ENCODE measurements around the gene BRI3.
A peak's percentile ranks its signal among the peaks of the same experiment; 100 is the strongest.

Gene BRI3

DNA sequence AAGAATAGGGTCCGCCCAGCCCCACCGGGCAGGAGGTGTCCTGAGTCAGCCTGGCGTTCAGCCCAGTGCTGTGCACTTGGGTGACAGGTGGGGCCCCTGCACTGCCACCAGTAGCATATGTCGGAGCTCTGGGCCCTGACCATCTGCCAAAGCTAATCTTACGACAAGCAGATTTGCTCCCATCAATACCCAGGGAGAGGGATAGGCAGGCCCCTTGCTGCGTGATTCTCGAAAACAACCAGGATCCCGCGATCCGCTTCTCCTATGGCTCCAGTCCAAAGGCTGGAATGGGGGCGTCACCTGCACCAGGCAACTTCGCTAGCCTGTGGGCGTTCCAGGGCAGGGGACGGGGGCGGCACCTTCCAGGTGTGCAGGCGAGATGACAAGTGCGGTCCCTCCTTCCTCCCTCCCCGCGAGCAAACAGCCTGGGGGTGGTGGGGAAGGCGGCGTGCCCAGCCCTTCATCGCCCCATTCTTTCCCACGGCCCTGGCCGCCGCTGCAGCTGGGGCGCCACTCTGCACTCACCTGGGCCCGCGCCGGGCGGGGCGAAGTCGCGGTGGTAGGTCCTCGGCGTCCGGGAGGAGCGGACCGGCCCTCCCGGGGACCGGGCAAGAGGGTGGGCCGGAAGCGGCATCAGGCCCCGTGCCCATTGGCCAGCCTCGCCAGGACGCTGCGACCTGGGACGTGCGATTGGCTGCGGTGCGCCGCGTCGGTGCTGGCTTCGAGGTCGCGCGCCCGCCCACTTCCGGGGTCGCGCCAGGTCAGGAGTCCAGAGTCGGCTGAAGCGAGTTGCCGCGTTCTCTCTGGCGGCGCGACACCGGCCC lies 29.7 kb upstream of the BRI3 start, which contains the start of gene TECPR1:
TECPR1 (minus strand) TSS at position 632 of the 824 bp plus-strand sequence. CDS start 6,086 bp downstream, outside the sequence.
- peak within 1 kb of the TSS; percentile 92 to 95 for H3K4me3 ChIP-seq (replicated peaks in 1 of 2; ENCODE audit: low read depth in 2 of 2, low read length in 2 of 2)
- TF ChIP-seq, protein P1, sequence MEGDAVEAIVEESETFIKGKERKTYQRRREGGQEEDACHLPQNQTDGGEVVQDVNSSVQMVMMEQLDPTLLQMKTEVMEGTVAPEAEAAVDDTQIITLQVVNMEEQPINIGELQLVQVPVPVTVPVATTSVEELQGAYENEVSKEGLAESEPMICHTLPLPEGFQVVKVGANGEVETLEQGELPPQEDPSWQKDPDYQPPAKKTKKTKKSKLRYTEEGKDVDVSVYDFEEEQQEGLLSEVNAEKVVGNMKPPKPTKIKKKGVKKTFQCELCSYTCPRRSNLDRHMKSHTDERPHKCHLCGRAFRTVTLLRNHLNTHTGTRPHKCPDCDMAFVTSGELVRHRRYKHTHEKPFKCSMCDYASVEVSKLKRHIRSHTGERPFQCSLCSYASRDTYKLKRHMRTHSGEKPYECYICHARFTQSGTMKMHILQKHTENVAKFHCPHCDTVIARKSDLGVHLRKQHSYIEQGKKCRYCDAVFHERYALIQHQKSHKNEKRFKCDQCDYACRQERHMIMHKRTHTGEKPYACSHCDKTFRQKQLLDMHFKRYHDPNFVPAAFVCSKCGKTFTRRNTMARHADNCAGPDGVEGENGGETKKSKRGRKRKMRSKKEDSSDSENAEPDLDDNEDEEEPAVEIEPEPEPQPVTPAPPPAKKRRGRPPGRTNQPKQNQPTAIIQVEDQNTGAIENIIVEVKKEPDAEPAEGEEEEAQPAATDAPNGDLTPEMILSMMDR (IDR thresholded peaks at IDR 0.05; ENCODE audit: low read depth, low read length), result no peak
- DNase-seq (ENCODE audit: low read depth in 2 of 2), result peak; percentile 87 to 93

GRCh38 chr7:98252425-98253054 lies 28.9 kb upstream of the BRI3 start:
- peak in 1 of 2 donors; percentile 12 for DNase-seq (ENCODE audit: low read depth in 2 of 2)
- peak overlapping the region; percentile 92 to 95 for H3K4me3 ChIP-seq (replicated peaks in 1 of 2; ENCODE audit: low read depth in 2 of 2, low read length in 2 of 2)
- TF ChIP-seq, protein P1 (IDR thresholded peaks at IDR 0.05; ENCODE audit: low read depth, low read length), result no peak

DNA sequence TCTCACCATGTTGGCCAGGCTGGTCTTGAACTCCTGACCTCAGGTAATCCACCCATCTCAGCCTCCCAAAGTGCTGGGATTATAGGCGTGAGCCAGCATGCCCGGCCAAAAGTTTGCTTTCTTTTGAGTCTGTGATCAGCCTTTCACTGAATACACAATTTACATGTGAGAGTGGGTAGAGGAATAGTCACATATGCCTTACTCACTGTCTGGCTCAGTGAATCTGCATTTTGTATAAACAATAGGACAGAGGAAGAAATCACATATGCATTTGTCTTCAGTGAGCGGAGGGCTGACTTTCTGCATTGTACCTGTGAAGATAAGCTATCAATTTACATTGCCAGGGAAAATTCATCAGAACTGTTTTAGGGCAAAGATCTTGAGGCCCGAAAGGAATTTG lies 27.0 kb upstream of the BRI3 start:
- TF ChIP-seq, protein P1 (IDR thresholded peaks at IDR 0.05; ENCODE audit: low read depth, low read length), result no peak
- DNase-seq (ENCODE audit: low read depth in 2 of 2), result no peak
- no peak overlapping the region for H3K4me3 ChIP-seq (replicated peaks in 1 of 2; ENCODE audit: low read depth in 2 of 2, low read length in 2 of 2)

- TF ChIP-seq, protein P1 (IDR thresholded peaks at IDR 0.05; ENCODE audit: low read depth, low read length), result no peak
- no peak overlapping the region for H3K4me3 ChIP-seq (replicated peaks in 1 of 2; ENCODE audit: low read depth in 2 of 2, low read length in 2 of 2)
- peak in 1 of 2 donors; percentile 11 for DNase-seq (ENCODE audit: low read depth in 2 of 2)
These were observed 26.4 kb upstream of the BRI3 start for GRCh38 chr7:98254951-98255610.

DNA sequence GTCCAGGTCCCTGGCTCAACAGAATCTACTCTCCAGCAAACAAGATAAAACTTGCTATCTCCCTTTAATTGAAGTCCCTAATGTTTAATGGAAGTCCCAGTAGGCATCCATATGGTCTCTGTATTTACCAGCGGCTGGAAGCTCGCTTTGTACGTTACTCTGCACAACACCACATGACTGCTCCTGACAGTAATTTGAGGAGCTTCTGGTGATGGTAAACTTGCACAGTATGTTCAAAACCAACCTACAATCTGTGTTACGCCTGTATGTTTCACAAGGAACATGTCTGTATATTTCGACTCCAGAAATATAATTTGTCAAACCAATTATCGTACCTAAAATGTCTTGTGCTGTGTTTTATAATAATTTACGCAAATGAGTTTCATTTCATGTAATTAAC lies 25.1 kb upstream of the BRI3 start:
- TF ChIP-seq, protein P1 (IDR thresholded peaks at IDR 0.05; ENCODE audit: low read depth, low read length), result no peak
- no peak for DNase-seq (ENCODE audit: low read depth in 2 of 2)
- no peak overlapping the region for H3K4me3 ChIP-seq (replicated peaks in 1 of 2; ENCODE audit: low read depth in 2 of 2, low read length in 2 of 2)

GRCh38 chr7:98257701-98258100 lies 23.8 kb upstream of the BRI3 start:
- TF ChIP-seq, protein P1 (IDR thresholded peaks at IDR 0.05; ENCODE audit: low read depth, low read length), result no peak
- DNase-seq (ENCODE audit: low read depth in 2 of 2), result no peak
- H3K4me3 ChIP-seq (replicated peaks in 1 of 2; ENCODE audit: low read depth in 2 of 2, low read length in 2 of 2), result no peak overlapping the region

All from cardiac fibroblast (primary cell).